ENCODE measurements around the gene RAB31.

The RAB31 gene

DNA sequence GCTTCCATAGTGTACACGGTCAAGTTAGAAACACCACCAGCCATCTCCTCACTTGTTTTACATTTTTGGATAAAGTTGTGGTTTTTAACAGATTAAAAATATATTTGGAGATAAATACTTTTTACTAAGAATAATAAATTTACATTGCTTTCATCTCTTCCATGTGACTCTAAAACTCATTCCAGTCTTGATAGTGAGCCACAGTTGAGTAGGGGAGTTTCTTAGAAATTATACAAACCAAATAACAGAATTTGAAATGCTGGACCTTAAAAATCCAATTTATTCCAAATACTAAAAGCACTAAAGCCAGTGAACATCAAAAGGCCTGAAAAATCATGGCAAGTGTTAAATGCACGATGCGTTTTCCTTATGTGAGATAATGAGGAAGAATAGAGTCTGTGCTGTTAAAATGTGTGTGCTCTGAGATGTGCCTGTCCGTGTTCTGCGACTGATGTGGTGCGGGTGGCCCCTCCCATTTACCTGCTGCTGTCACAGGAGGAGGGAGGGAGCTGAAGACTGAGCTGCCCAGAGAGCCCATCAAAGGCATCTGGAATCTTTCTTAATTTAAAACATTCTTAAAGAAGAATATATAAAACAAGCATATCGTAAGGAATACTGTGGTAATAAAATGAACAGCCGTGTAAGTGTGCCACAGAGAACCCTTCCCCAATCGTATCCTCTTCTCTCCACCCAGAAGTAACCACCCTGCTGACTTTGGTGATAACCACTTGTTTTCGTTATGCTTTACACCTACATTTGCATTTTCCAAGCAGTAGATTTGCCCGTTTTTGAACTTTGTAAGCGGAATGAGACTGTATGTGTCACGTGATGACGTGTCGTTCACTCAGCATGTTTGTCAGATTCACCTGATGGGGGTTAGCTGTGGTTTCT lies 120.7 kb downstream of the RAB31 start:
- Mint-ChIP-seq H3K27me3 (no peaks in the 10 kb centered on the region), H3K27ac (no peak overlapping the region), H3K4me1 (peaks cover 6% of the 10 kb centered on the region), H3K9me3 (peaks cover 0 to 5% of the 10 kb centered on the region in 2 donors), H3K4me3 (no peak overlapping the region)
- DNase-seq (no peak), ATAC-seq (no peak)

DNA sequence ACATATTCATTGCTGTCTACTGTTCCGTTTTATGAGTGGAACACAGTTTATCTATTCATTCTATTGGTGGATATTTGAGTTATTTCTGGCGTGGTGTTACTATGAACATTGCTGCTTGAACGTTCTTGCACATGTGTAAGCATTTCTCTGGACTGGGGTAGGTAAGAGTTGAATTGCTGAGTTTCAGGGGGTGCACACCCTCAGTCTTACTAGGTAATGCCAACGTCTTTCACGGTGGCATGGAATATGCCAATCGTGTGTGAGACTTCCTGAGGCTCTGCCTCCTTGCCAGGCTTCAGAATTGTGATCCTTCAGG lies 121.3 kb downstream of the RAB31 start:
- H3K27me3 Mint-ChIP-seq: no peaks in the 10 kb centered on the region
- DNase-seq: no peak
- H3K4me1 Mint-ChIP-seq: peaks cover 6% of the 10 kb centered on the region

DNA sequence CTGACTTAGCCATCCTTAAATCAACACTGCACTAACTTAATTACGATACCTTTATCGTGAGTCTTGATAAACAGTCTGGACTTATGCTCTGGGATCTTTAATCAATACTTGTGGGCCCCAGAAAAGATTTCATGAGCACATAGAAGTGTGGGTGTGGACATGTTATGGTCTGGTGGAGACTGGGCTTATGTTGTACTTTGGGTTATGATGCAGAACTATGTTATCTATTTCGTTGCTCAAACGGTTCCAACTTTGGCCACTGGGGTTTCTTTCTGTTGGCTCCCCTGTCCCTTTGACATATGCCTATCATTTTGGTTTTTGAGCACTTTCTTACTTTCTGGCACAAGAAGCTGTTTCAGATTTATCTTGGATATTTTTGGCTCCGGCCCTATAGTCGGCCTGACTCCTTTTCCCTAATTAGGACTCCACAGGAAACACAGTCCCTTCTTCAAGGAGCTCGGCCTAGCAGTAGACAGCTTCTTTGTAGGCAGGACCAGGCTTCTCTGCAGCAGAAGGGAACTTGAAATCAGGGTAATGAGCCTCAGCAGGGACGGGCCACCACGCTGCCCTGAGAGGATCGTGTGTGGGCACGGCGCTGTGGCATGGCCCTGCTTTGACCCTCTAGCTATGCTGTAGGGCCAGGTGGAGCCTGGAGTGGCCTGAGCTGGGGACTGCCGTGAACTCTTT lies 123.1 kb downstream of the RAB31 start:
- no peak for ATAC-seq
- peaks cover 1% of the 10 kb centered on the region for H3K27me3 Mint-ChIP-seq
- H3K4me3 Mint-ChIP-seq: no peak overlapping the region
- no peaks in the 10 kb centered on the region for H3K4me1 Mint-ChIP-seq
- no peak for DNase-seq
- H3K9me3 Mint-ChIP-seq: peaks cover 0 to 5% of the 10 kb centered on the region in 2 donors
- H3K27ac Mint-ChIP-seq: no peak overlapping the region

More for the DNA sequence above, 121.3 kb downstream of the RAB31 start:
- no peak for ATAC-seq
- H3K9me3 Mint-ChIP-seq: peaks cover 0 to 5% of the 10 kb centered on the region in 2 donors
- no peak overlapping the region for H3K27ac Mint-ChIP-seq
- H3K4me3 Mint-ChIP-seq: no peak overlapping the region

GRCh38 chr18:9831723-9832199 lies 123.7 kb downstream of the RAB31 start:
- H3K4me3 Mint-ChIP-seq: no peak overlapping the region
- DNase-seq: no peak
- H3K27me3 Mint-ChIP-seq: peaks cover 7% of the 10 kb centered on the region
- no peaks in the 10 kb centered on the region for H3K4me1 Mint-ChIP-seq
- ATAC-seq: no peak
- peaks cover 0 to 5% of the 10 kb centered on the region in 2 donors for H3K9me3 Mint-ChIP-seq
- H3K27ac Mint-ChIP-seq: no peak overlapping the region

GRCh38 chr18:9832871-9833270 lies 124.8 kb downstream of the RAB31 start:
- ATAC-seq (no peak), DNase-seq (no peak)
- Mint-ChIP-seq H3K4me1 (no peaks in the 10 kb centered on the region), H3K27ac (no peak overlapping the region), H3K9me3 (peaks cover 0 to 1% of the 10 kb centered on the region in 2 donors), H3K4me3 (no peak overlapping the region), H3K27me3 (peaks cover 9% of the 10 kb centered on the region)

- H3K9me3 Mint-ChIP-seq: no peaks in the 10 kb centered on the region
- no peak for ATAC-seq
These were observed 126.5 kb downstream of the RAB31 start for GRCh38 chr18:9834551-9834950.

DNA sequence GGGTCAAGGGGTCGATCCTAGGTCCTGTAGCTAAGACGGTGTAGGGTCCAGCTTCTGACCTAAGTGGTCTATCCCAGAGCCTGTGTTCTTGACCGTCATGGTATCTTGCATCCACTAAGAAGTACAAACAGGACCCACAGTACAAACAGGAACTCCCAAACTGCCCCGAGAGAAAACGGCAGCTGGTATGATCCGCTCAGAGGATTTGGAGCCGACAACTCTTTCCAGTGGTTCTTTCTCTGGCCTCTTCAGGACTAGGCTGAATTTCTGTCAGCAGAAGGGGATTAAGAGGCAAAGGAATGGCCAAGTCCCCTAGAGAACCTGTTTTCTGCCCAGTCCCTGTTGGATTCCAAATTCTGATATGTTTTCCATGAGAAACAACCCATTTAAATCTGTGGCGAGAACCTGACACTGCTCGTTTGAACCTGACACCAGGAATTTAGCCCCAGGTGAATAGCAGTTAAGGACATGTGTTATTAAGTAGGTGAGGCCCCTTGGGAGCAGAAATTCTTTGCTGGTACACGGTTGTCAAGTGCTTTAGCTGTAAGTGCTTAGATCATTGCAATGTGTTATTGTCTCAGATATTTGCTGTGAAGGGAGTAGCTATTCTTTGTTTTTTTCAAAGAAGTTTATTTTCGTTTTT lies 127.1 kb downstream of the RAB31 start:
- Mint-ChIP-seq H3K4me1 (no peaks in the 10 kb centered on the region), H3K9me3 (no peaks in the 10 kb centered on the region), H3K27ac (no peak overlapping the region), H3K4me3 (no peak overlapping the region), H3K27me3 (peaks cover 20% of the 10 kb centered on the region)
- ATAC-seq: no peak
- DNase-seq: no peak

More at GRCh38 chr18:9834551-9834950, 126.5 kb downstream of the RAB31 start:
- H3K27ac Mint-ChIP-seq: no peak overlapping the region
- no peak overlapping the region for H3K4me3 Mint-ChIP-seq
- DNase-seq: no peak
- peaks cover 19% of the 10 kb centered on the region for H3K27me3 Mint-ChIP-seq
- no peaks in the 10 kb centered on the region for H3K4me1 Mint-ChIP-seq

GRCh38 chr18:9835825-9836224 lies 127.7 kb downstream of the RAB31 start:
- H3K4me1 Mint-ChIP-seq: no peaks in the 10 kb centered on the region
- no peaks in the 10 kb centered on the region for H3K9me3 Mint-ChIP-seq
- H3K27ac Mint-ChIP-seq: no peak overlapping the region
- ATAC-seq (no peak), DNase-seq (no peak)
- H3K27me3 Mint-ChIP-seq: peaks cover 20% of the 10 kb centered on the region
- H3K4me3 Mint-ChIP-seq: no peak overlapping the region

- no peak overlapping the region for H3K4me3 Mint-ChIP-seq
- peaks cover 20% of the 10 kb centered on the region for H3K27me3 Mint-ChIP-seq
- ATAC-seq (no peak), DNase-seq (no peak)
- no peak overlapping the region for H3K27ac Mint-ChIP-seq
- H3K9me3 Mint-ChIP-seq: no peaks in the 10 kb centered on the region
- H3K4me1 Mint-ChIP-seq: no peaks in the 10 kb centered on the region
These were observed 130.2 kb downstream of the RAB31 start for GRCh38 chr18:9838144-9838877.

DNA sequence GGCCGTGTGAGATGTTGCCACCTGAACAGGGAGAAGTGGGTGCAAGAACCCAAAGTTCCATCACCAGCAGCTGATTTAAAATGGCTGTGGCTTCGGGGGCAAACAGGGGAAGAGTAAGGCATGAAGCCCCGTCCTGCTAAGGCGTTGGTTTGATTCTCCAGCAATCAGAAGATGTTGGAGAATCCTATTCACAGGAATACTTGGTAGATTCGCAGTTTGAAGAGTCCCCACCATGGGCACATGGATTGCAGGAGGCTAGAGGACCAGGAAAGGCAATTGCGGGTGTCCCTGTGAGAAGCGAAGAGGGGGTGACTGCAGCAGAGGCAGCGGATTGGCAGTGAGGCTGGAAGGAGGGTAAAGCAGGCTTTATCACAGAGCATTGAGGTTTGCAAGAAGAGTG lies 131.1 kb downstream of the RAB31 start:
- Mint-ChIP-seq H3K9me3 (no peaks in the 10 kb centered on the region), H3K4me1 (no peaks in the 10 kb centered on the region), H3K4me3 (no peak overlapping the region), H3K27ac (no peak overlapping the region), H3K27me3 (peaks cover 20% of the 10 kb centered on the region)
- DNase-seq (no peak), ATAC-seq (no peak)

GRCh38 chr18:9839853-9840252 lies 131.8 kb downstream of the RAB31 start:
- no peak for DNase-seq
- Mint-ChIP-seq H3K4me3 (no peak overlapping the region), H3K27me3 (peaks cover 20% of the 10 kb centered on the region), H3K4me1 (no peaks in the 10 kb centered on the region), H3K27ac (no peak overlapping the region), H3K9me3 (no peaks in the 10 kb centered on the region)
- no peak for ATAC-seq

GRCh38 chr18:9841752-9842151 lies 133.7 kb downstream of the RAB31 start:
- H3K9me3 Mint-ChIP-seq: no peaks in the 10 kb centered on the region
- no peak overlapping the region for H3K27ac Mint-ChIP-seq
- no peak overlapping the region for H3K4me3 Mint-ChIP-seq
- no peak for ATAC-seq
- no peak for DNase-seq
- no peaks in the 10 kb centered on the region for H3K4me1 Mint-ChIP-seq
- H3K27me3 Mint-ChIP-seq: peaks cover 16% of the 10 kb centered on the region

DNA sequence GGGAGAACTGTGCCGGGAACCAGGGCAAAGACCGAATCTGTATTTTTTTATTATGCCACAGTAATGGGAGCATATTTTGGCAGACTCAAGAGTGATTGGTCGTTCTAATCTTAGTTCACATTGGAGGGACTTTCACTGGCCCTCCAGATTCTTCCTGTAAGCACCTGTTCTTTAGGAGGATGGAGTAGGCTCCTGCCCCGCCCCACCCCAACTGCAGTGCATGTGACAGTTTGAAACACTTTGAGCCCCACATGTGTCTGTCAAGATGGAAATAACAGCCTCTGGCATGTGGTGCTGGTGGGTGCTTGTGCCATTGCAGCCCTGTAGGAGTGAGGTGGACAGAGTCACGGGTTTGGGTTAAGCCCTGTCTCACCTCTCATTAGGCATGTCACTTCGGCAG lies 134.3 kb downstream of the RAB31 start:
- ATAC-seq (no peak), DNase-seq (no peak)
- no peak overlapping the region for H3K4me3 Mint-ChIP-seq
- peaks cover 21% of the 10 kb centered on the region for H3K27me3 Mint-ChIP-seq
- H3K9me3 Mint-ChIP-seq: no peaks in the 10 kb centered on the region
- H3K27ac Mint-ChIP-seq: peak overlapping the region in 1 of 2 donors; percentile 19
- H3K4me1 Mint-ChIP-seq: no peaks in the 10 kb centered on the region

- DNase-seq: no peak
- Mint-ChIP-seq H3K4me3 (no peak overlapping the region), H3K27ac (no peak overlapping the region), H3K9me3 (no peaks in the 10 kb centered on the region), H3K27me3 (peaks cover 37% of the 10 kb centered on the region), H3K4me1 (peaks cover 7% of the 10 kb centered on the region)
- ATAC-seq: no peak
These were observed 137.2 kb downstream of the RAB31 start for GRCh38 chr18:9845256-9845655.

DNA sequence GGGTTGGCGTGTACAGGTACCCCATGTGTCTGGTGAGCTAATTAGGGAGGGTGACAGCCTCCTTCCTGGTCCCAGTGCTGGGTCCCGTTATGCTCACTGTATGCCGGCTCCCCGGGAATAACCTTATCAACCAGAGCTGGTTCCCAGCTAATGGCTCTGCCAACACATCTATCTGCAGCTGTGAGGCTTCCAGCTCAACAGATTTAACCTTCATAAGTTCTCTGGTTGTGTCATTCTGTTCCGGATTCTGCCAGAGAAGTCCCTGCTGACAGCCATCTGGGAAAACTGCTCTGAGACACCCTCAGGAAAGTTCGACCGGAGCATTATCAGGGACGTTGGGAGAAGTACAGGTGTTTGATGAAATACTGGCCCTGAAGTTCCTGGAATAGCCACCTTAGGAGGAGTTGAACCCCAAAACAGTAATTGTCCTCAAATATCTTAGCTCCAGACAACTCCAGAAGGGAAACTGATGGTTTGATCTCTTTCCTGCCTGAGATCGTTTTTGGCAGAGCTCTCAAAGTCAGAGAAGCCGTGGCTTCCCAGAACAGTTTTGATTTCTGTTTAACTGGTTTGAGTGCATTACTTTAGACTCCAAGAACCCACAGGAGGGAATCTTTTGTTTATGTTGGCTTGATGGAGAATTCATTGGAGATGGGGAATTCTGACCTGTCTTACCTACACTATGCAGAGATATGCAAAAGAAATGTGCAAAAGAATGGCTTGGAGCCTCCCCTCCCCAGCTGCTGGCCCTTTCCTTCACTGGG lies 138.2 kb downstream of the RAB31 start:
- DNase-seq (no peak), ATAC-seq (no peak)
- peaks cover 37% of the 10 kb centered on the region for H3K27me3 Mint-ChIP-seq
- no peaks in the 10 kb centered on the region for H3K9me3 Mint-ChIP-seq
- no peak overlapping the region for H3K27ac Mint-ChIP-seq
- H3K4me1 Mint-ChIP-seq: peaks cover 7% of the 10 kb centered on the region
- no peak overlapping the region for H3K4me3 Mint-ChIP-seq

Data from stimulated activated naive CD8-positive, alpha-beta T cell treated with anti-CD3 and anti-CD28 coated beads, Interleukin-15, amount 100 ng/mL, for 72 hours (primary cell).